Neuronal stem cell (in vitro differentiated cells): Measurements from ENCODE around the gene RAVER2.

Experiments used
- DNase-seq: peaks from one replicate; pipeline ENCODE4 v3.0.0-alpha.2; 2013; ENCODE audit warnings: low spot score
- H2AFZ ChIP-seq: one replicate; pipeline ENCODE4 v1.6.1; 2013; ENCODE audit warnings: mild to moderate bottlenecking, low read length, inconsistent platforms
- H2AK5ac ChIP-seq: 2 replicates; pipeline ENCODE4 v1.6.1; 2013; ENCODE audit warnings: low read depth, mild to moderate bottlenecking, inconsistent platforms, low read length, moderate library complexity, mixed read lengths
- H2BK120ac ChIP-seq: 2 replicates; pipeline ENCODE4 v1.6.1; 2013; ENCODE audit warnings: low read depth, mild to moderate bottlenecking, inconsistent platforms, low read length, moderate library complexity, mixed read lengths
- H2BK12ac ChIP-seq: one replicate; pipeline ENCODE4 v1.6.1; 2013; ENCODE audit warnings: low read length, inconsistent platforms
- H2BK15ac ChIP-seq: 2 replicates; pipeline ENCODE4 v1.6.1; 2013; ENCODE audit warnings: mild to moderate bottlenecking, low read length, inconsistent platforms, mixed read lengths
- H2BK5ac ChIP-seq: one replicate; pipeline ENCODE4 v1.6.1; 2013; ENCODE audit warnings: inconsistent platforms, mild to moderate bottlenecking, low read length, moderate library complexity
- H3K14ac ChIP-seq: one replicate; pipeline ENCODE4 v1.6.1; 2013; ENCODE audit warnings: low read length, inconsistent platforms
- H3K18ac ChIP-seq: 2 replicates; pipeline ENCODE4 v1.6.1; 2013; ENCODE audit warnings: low read length, inconsistent platforms
- H3K23ac ChIP-seq: 2 replicates; pipeline ENCODE4 v1.6.1; 2013; ENCODE audit warnings: low read depth, mild to moderate bottlenecking, mixed read lengths, low read length, inconsistent platforms; ENCODE audit not compliant: poor library complexity
- H3K27ac ChIP-seq: replicated peaks from 3 replicates; pipeline ENCODE4 v1.5.1; 2013; ENCODE audit warnings: low read length, inconsistent platforms
- H3K27me3 ChIP-seq, 3 experiments: 2 replicates each; pipeline ENCODE4 v1.6.1; 2013; ENCODE audit warnings: low read length in 3 of 3, mild to moderate bottlenecking in 2 of 3, inconsistent platforms in 1 of 3, low read depth in 1 of 3, mixed read lengths in 1 of 3, moderate library complexity in 1 of 3; ENCODE audit not compliant: control insufficient read depth in 3 of 3, insufficient read depth in 3 of 3
- H3K36me3 ChIP-seq, 2 donors: replicated peaks in 1 of 2; 2 replicates each; pipeline ENCODE4 v1.6.1; 2013; ENCODE audit warnings: low read length in 2 of 2; ENCODE audit not compliant: control insufficient read depth in 2 of 2, insufficient read depth in 2 of 2
- H3K4ac ChIP-seq: 2 replicates; pipeline ENCODE4 v1.6.1; 2013; ENCODE audit warnings: inconsistent platforms, mild to moderate bottlenecking, low read length, moderate library complexity
- H3K4me1 ChIP-seq, 2 donors: 1 replicate in 1 of 2; 2 replicates in 1 of 2; pipeline ENCODE4 v1.6.1; 2013; ENCODE audit warnings: low read length in 2 of 2, low read depth in 1 of 2; ENCODE audit not compliant: control insufficient read depth in 2 of 2, insufficient read depth in 1 of 2
- H3K4me2 ChIP-seq: one replicate; pipeline ENCODE4 v1.6.1; 2013; ENCODE audit warnings: mild to moderate bottlenecking, low read length, inconsistent platforms; ENCODE audit not compliant: insufficient read depth, poor library complexity, severe bottlenecking
- H3K4me3 ChIP-seq, 2 donors: 2 replicates each; pipeline ENCODE4 v1.5.1; 2013; ENCODE audit warnings: low read length in 2 of 2, mild to moderate bottlenecking in 2 of 2, inconsistent platforms in 1 of 2, moderate library complexity in 1 of 2
- H3K79me1 ChIP-seq: one replicate; pipeline ENCODE4 v1.6.1; 2013; ENCODE audit warnings: low read depth, mild to moderate bottlenecking, inconsistent platforms, low read length, moderate library complexity
- H3K9ac ChIP-seq: one replicate; pipeline ENCODE4 v1.6.1; 2013; ENCODE audit warnings: mild to moderate bottlenecking, low read depth, low read length, inconsistent platforms; ENCODE audit not compliant: poor library complexity
- H3K9me3 ChIP-seq, 2 donors: replicated peaks in 1 of 2; 2 replicates each; pipeline versions ENCODE3 to v1.6.1; 2013; ENCODE audit warnings: low read length in 2 of 2, mild to moderate bottlenecking in 2 of 2, inconsistent platforms in 1 of 2, low read depth in 1 of 2, mixed read lengths in 1 of 2, moderate library complexity in 1 of 2; ENCODE audit not compliant: control insufficient read depth in 2 of 2, insufficient read depth in 1 of 2
- H4K8ac ChIP-seq: one replicate; pipeline ENCODE4 v1.6.1; 2013; ENCODE audit warnings: low read depth, mild to moderate bottlenecking, inconsistent platforms, low read length, moderate library complexity
- H4K91ac ChIP-seq: one replicate; pipeline ENCODE4 v1.6.1; 2013; ENCODE audit warnings: low read length, low read depth, mild to moderate bottlenecking, inconsistent platforms; ENCODE audit not compliant: poor library complexity
- WGBS, 2 donors: extraction: QIAGEN DNeasy Blood & Tissue Kit; methylation state at CpG; one replicate each; pipeline ENCODE4 v1.1.7; 2013; ENCODE audit warnings: missing lambda C conversion rate in 2 of 2, mixed read lengths in 1 of 2; ENCODE audit not compliant: insufficient read length in 2 of 2, insufficient replicate concordance in 1 of 2; ENCODE audit errors: extremely low coverage in 2 of 2; 5-methylcytosine and 5-hydroxymethylcytosine counted together

RAVER2 gene

DNA sequence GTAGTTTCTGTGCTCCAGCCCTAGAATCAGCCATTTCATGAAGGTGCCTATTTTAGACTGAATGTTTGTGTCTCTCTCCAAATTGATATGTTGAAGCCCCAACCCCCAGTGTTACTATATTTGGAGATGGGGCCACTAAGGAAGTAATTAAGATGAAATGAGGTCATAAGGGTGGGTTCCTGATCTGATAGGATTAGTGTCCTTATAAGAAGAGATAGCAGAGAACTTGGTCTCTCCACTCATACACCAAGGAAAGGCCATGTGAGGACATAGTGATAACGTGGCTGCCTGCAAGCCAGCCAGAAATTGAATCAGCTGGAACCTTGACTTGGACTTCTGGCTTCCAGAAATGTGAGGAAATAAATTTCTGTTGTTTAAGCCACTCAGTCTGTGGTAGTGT lies 12.3 kb downstream of the RAVER2 start:
- H3K4me3 ChIP-seq: no peak overlapping the region
- no peak overlapping the region for H3K9ac ChIP-seq
- no peak overlapping the region for H3K23ac ChIP-seq
- H4K91ac ChIP-seq: no peak overlapping the region
- H2BK15ac ChIP-seq: no peak overlapping the region
- no peaks in the 10 kb centered on the region for H3K27me3 ChIP-seq
- no peak overlapping the region for H2BK12ac ChIP-seq
- no peak overlapping the region for H2BK5ac ChIP-seq
- no peaks in the 10 kb centered on the region for H3K36me3 ChIP-seq
- DNase-seq: no peak
- peaks cover 1 to 10% of the 10 kb centered on the region in 2 donors for H3K9me3 ChIP-seq
- no peak overlapping the region for H2AK5ac ChIP-seq
- no peak overlapping the region for H2BK120ac ChIP-seq
- no peak overlapping the region for H3K14ac ChIP-seq
- H3K27ac ChIP-seq: no peak overlapping the region
- H3K4me1 ChIP-seq: peaks cover 0 to 3% of the 10 kb centered on the region in 2 donors
- H3K18ac ChIP-seq: no peak overlapping the region
- WGBS, 2 donors: no CpG with 5 or more reads among the region's 1 CpG
- no peaks in the 10 kb centered on the region for H3K79me1 ChIP-seq
- H4K8ac ChIP-seq: no peak overlapping the region
- no peak overlapping the region for H2AFZ ChIP-seq
- H3K4me2 ChIP-seq: no peak overlapping the region
- no peak overlapping the region for H3K4ac ChIP-seq

GRCh38 chr1:64758233-64758632 lies 13.4 kb downstream of the RAVER2 start:
- Histone ChIP-seq H4K91ac (no peak overlapping the region), H3K4me1 (peaks cover 0 to 3% of the 10 kb centered on the region in 2 donors), H3K23ac (no peak overlapping the region), H3K36me3 (no peaks in the 10 kb centered on the region), H3K18ac (no peak overlapping the region), H2BK120ac (no peak overlapping the region), H2BK5ac (no peak overlapping the region), H2AK5ac (no peak overlapping the region), H3K14ac (no peak overlapping the region), H3K27me3 (no peaks in the 10 kb centered on the region), H3K4me3 (no peak overlapping the region), H3K79me1 (no peaks in the 10 kb centered on the region), H3K9me3 (peaks cover 1 to 10% of the 10 kb centered on the region in 2 donors), H4K8ac (no peak overlapping the region), H3K4ac (no peak overlapping the region), H3K4me2 (no peak overlapping the region), H2AFZ (no peak overlapping the region), H3K27ac (no peak overlapping the region), H2BK12ac (no peak overlapping the region), H3K9ac (no peak overlapping the region), H2BK15ac (no peak overlapping the region)
- WGBS, 2 donors: no CpG with 5 or more reads among the region's 3 CpGs
- DNase-seq: no peak

DNA sequence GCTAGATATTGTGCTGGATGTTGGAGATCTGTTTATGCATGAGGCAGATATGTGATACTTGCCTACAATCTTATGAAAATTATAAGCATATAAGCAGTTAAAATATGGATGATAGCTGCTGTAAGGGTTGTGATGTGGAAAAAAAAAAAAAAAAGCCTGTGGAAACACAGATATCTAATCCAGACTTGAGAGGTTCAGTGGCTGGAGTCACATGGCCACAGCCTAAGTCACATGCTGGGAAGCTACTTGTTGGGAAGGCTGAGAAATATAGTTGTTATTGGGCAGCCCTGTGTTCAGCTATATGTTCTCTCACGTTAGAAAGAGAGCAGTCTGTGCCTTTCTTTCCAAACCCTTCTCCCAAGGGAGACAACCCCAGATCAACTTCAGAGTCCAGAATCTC lies 15.1 kb downstream of the RAVER2 start:
- Histone ChIP-seq H4K91ac (no peak overlapping the region), H3K14ac (no peak overlapping the region), H3K4me2 (no peak overlapping the region), H3K9ac (no peak overlapping the region), H3K79me1 (no peaks in the 10 kb centered on the region), H2BK12ac (no peak overlapping the region), H2AK5ac (no peak overlapping the region), H4K8ac (no peak overlapping the region), H2BK120ac (no peak overlapping the region), H3K18ac (no peak overlapping the region), H3K27me3 (no peaks in the 10 kb centered on the region), H3K23ac (no peak overlapping the region), H2BK15ac (no peak overlapping the region), H3K9me3 (peaks cover 1 to 10% of the 10 kb centered on the region in 2 donors), H2BK5ac (no peak overlapping the region), H3K36me3 (no peaks in the 10 kb centered on the region), H3K4ac (no peak overlapping the region), H3K27ac (no peak overlapping the region), H2AFZ (no peak overlapping the region), H3K4me1 (peaks cover 0 to 3% of the 10 kb centered on the region in 2 donors), H3K4me3 (no peak overlapping the region)
- no peak for DNase-seq
- no CpG with 5 or more reads among the region's 1 CpG for WGBS, 2 donors

DNA sequence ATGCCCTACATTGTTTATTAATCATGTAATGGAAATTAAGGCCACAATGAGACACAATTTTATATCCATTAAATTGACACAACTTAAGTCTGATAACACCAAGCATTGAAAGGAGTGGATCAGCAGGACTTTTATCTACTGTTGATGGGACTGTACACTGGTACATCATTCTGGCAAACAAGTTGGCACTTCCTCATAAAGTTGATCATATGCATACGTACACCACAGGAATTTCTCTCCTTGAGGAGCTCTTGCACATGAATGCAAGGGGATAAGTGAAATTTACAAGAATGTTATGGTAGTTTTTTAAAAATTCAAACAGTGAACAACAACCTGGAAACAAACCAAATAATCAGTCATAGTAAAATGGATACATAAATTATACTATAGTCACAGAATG lies 20.1 kb downstream of the RAVER2 start:
- H3K27ac ChIP-seq: no peak overlapping the region
- H4K91ac ChIP-seq: no peak overlapping the region
- no peaks in the 10 kb centered on the region for H3K79me1 ChIP-seq
- H3K4me1 ChIP-seq: no peaks in the 10 kb centered on the region
- H2BK120ac ChIP-seq: no peak overlapping the region
- peaks cover 0 to 13% of the 10 kb centered on the region in 2 donors for H3K36me3 ChIP-seq
- H3K23ac ChIP-seq: no peak overlapping the region
- H3K9ac ChIP-seq: no peak overlapping the region
- H4K8ac ChIP-seq: no peak overlapping the region
- no peak overlapping the region for H3K4ac ChIP-seq
- H2AK5ac ChIP-seq: no peak overlapping the region
- no CpG with 5 or more reads among the region's 1 CpG for WGBS, 2 donors
- no peak overlapping the region for H3K4me2 ChIP-seq
- no peak overlapping the region for H3K14ac ChIP-seq
- H3K4me3 ChIP-seq: no peak overlapping the region
- H2BK12ac ChIP-seq: no peak overlapping the region
- DNase-seq: no peak
- no peak overlapping the region for H3K18ac ChIP-seq
- H2BK5ac ChIP-seq: no peak overlapping the region
- H2BK15ac ChIP-seq: no peak overlapping the region
- peaks cover 0 to 4% of the 10 kb centered on the region in 2 donors for H3K9me3 ChIP-seq
- no peaks in the 10 kb centered on the region for H3K27me3 ChIP-seq
- no peak overlapping the region for H2AFZ ChIP-seq
